ENCODE data around the gene KCND3.

GRCh38 chr1:111981090-111981489, 8.4 kb downstream of the KCND3 start:
- TF ChIP-seq GATA2 (IDR thresholded peaks at IDR 0.05; ENCODE audit: low read depth, low read length) (no peak), GATA3 (IDR thresholded peaks at IDR 0.05; ENCODE audit: low read depth, low read length) (no peak)
